ENCODE results near the gene PSMA6. TPM values are rescaled to one million over a fixed set of nuclear protein-coding genes. Genes with fewer than 3 reads are reported as not detected.

Gene PSMA6
- total RNA-seq, 1 donor from 2014 or later: 225 TPM

DNA sequence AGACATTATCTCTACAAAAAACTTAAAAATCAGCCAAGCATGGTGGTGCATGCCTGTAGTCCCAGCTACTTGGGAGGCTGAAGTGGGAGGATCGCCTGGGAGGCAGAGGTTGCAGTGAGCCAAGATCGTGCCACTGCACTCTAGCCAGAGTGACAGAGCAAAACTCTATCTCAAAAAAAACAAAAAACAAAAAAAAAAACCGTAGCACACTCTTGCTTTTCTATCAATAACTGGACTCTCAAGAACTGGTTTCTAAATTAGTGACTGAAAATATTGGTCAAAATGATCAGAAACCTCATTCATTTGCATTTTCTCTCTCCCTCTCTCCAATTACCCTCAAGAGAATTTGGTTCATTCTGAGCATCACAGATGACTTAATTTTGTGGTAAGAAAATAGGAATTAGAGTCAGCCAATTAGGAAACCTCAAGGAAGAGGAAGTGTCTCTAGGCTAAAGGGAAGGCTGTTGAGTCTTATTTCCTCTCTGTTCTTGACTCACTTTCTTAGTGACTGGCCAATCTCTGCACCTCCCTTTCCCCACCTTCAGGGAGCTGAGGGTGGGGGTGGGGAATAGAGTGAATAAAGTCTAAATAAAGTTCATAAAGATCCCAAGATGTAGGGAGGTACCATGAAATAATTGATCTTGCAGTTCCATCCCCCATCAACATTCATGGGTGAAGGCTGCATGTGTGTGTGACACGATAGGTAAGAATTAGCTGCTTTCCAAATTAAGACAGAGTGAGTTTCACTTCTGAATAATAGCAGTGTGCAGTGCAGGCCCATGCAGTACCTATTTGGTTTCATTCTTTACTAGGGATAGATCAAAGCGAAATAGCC lies 6.8 kb upstream of the PSMA6 start:
- Mint-ChIP-seq H3K36me3 (ENCODE audit: low read depth, unreplicated experiment) (no peaks in the 10 kb centered on the region), H3K4me1 (ENCODE audit: low read depth, unreplicated experiment) (peaks cover 5% of the 10 kb centered on the region), H3K27ac (ENCODE audit: unreplicated experiment) (no peak overlapping the region), H3K4me3 (ENCODE audit: unreplicated experiment) (no peak overlapping the region), H3K27me3 (ENCODE audit: low read depth, unreplicated experiment) (no peaks in the 10 kb centered on the region), H3K9me3 (ENCODE audit: unreplicated experiment) (no peaks in the 10 kb centered on the region)
- H4K20me1 ChIP-seq (ENCODE audit: insufficient read depth, low read length): no peaks in the 10 kb centered on the region
- no peak for FAIRE-seq
- no peaks in the 10 kb centered on the region for H3K9me3 ChIP-seq (ENCODE audit: insufficient read depth, low read depth, low read length)
- no peaks in the 10 kb centered on the region for H3K79me2 ChIP-seq (ENCODE audit: insufficient read depth, low read length)
- no peak for TF ChIP-seq EZH2 (IDR thresholded peaks at IDR 0.05; ENCODE audit: insufficient read depth, low read length)
- TF ChIP-seq, protein P1, sequence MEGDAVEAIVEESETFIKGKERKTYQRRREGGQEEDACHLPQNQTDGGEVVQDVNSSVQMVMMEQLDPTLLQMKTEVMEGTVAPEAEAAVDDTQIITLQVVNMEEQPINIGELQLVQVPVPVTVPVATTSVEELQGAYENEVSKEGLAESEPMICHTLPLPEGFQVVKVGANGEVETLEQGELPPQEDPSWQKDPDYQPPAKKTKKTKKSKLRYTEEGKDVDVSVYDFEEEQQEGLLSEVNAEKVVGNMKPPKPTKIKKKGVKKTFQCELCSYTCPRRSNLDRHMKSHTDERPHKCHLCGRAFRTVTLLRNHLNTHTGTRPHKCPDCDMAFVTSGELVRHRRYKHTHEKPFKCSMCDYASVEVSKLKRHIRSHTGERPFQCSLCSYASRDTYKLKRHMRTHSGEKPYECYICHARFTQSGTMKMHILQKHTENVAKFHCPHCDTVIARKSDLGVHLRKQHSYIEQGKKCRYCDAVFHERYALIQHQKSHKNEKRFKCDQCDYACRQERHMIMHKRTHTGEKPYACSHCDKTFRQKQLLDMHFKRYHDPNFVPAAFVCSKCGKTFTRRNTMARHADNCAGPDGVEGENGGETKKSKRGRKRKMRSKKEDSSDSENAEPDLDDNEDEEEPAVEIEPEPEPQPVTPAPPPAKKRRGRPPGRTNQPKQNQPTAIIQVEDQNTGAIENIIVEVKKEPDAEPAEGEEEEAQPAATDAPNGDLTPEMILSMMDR (IDR thresholded peaks at IDR 0.05; ENCODE audit: insufficient read depth, low read depth, low read length): no peak
- no peak overlapping the region for H3K4me2 ChIP-seq (ENCODE audit: low read length)
- no peaks in the 10 kb centered on the region for H3K27me3 ChIP-seq (ENCODE audit: insufficient read depth, low read length)
- no peaks in the 10 kb centered on the region for H3K36me3 ChIP-seq (ENCODE audit: insufficient read depth, low read length)
- no peak overlapping the region for H2AFZ ChIP-seq (ENCODE audit: low read depth, low read length)
- H3K4me1 ChIP-seq (ENCODE audit: insufficient read depth, low read length): no peaks in the 10 kb centered on the region
- DNase-seq (ENCODE audit: low read depth): no peak
- H3K27ac ChIP-seq (ENCODE audit: low read depth, low read length): no peak overlapping the region
- no peak overlapping the region for H3K9ac ChIP-seq (ENCODE audit: low read length)
- H3K4me3 ChIP-seq (ENCODE audit: insufficient read depth, low read depth, low read length): no peak overlapping the region

DNA sequence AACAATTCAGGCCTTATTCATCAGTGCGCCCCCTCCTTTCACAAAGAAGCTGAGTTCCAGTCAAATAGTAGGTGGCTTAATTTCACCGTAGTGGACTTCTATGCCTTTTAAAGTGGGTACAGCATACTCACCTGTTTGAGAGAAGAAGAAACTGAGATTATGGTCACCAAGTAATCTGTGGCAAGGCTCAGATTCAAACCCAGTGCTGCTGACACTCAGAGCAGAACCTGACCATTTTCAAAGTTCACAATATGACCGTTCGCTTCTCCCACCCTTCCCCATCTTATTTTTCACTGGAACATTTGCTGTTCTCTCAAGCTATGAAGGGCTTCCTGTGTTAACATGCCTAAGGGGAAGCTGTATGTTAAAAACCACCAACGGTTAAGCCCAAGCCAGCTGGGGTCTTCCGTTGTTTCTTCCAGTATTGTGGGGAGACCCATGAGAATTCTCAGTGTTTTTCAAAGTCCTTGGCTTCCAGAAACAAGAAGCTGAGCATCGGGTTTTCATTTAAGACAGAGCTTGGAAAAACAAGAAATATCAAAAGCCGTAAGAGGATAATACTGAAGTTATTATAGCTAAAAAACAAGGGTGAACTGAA lies 6.1 kb upstream of the PSMA6 start:
- no peaks in the 10 kb centered on the region for H3K36me3 Mint-ChIP-seq (ENCODE audit: low read depth, unreplicated experiment)
- H3K27ac Mint-ChIP-seq (ENCODE audit: unreplicated experiment): no peak overlapping the region
- TF ChIP-seq, protein P1 (IDR thresholded peaks at IDR 0.05; ENCODE audit: insufficient read depth, low read depth, low read length): no peak
- TF ChIP-seq EZH2 (IDR thresholded peaks at IDR 0.05; ENCODE audit: insufficient read depth, low read length): no peak
- no peaks in the 10 kb centered on the region for H3K4me1 ChIP-seq (ENCODE audit: insufficient read depth, low read length)
- H3K4me3 ChIP-seq (ENCODE audit: insufficient read depth, low read depth, low read length): no peak overlapping the region
- no peaks in the 10 kb centered on the region for H3K9me3 Mint-ChIP-seq (ENCODE audit: unreplicated experiment)
- no peaks in the 10 kb centered on the region for H3K79me2 ChIP-seq (ENCODE audit: insufficient read depth, low read length)
- H3K36me3 ChIP-seq (ENCODE audit: insufficient read depth, low read length): no peaks in the 10 kb centered on the region
- H3K27me3 ChIP-seq (ENCODE audit: insufficient read depth, low read length): no peaks in the 10 kb centered on the region
- FAIRE-seq (no peak), DNase-seq (ENCODE audit: low read depth) (no peak)
- no peaks in the 10 kb centered on the region for H3K27me3 Mint-ChIP-seq (ENCODE audit: low read depth, unreplicated experiment)
- no peak overlapping the region for H3K9ac ChIP-seq (ENCODE audit: low read length)
- no peaks in the 10 kb centered on the region for H4K20me1 ChIP-seq (ENCODE audit: insufficient read depth, low read length)
- no peak overlapping the region for H3K4me3 Mint-ChIP-seq (ENCODE audit: unreplicated experiment)
- peaks cover 5% of the 10 kb centered on the region for H3K4me1 Mint-ChIP-seq (ENCODE audit: low read depth, unreplicated experiment)
- H2AFZ ChIP-seq (ENCODE audit: low read depth, low read length): no peak overlapping the region
- no peaks in the 10 kb centered on the region for H3K9me3 ChIP-seq (ENCODE audit: insufficient read depth, low read depth, low read length)
- no peak overlapping the region for H3K27ac ChIP-seq (ENCODE audit: low read depth, low read length)
- H3K4me2 ChIP-seq (ENCODE audit: low read length): no peak overlapping the region

DNA sequence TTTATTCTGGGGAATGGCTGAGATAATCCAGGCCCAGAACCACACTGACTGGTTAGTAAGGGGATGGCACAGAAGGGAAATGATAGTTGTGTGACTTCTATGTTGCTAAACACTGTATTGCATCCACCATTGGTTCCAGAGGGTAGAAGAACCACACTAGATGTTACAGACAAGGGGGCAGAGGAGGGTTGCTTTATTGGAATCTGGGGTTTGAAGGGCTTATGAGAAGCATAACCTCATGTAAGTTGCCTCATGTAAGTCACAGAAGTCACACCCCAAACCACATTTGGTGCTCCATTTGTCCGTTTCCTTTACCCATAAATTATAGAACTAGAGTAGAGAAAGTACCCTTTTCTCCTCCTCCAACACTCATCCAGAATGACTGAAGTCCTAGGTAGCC lies 5.5 kb upstream of the PSMA6 start:
- Histone ChIP-seq H3K27ac (ENCODE audit: low read depth, low read length) (no peak overlapping the region), H3K79me2 (ENCODE audit: insufficient read depth, low read length) (no peaks in the 10 kb centered on the region), H3K9ac (ENCODE audit: low read length) (no peak overlapping the region), H3K4me2 (ENCODE audit: low read length) (no peak overlapping the region), H3K4me1 (ENCODE audit: insufficient read depth, low read length) (no peaks in the 10 kb centered on the region), H3K4me3 (ENCODE audit: insufficient read depth, low read depth, low read length) (no peak overlapping the region), H3K36me3 (ENCODE audit: insufficient read depth, low read length) (no peaks in the 10 kb centered on the region), H2AFZ (ENCODE audit: low read depth, low read length) (no peak overlapping the region), H3K9me3 (ENCODE audit: insufficient read depth, low read depth, low read length) (no peaks in the 10 kb centered on the region), H4K20me1 (ENCODE audit: insufficient read depth, low read length) (no peaks in the 10 kb centered on the region), H3K27me3 (ENCODE audit: insufficient read depth, low read length) (no peaks in the 10 kb centered on the region)
- peaks cover 5% of the 10 kb centered on the region for H3K4me1 Mint-ChIP-seq (ENCODE audit: low read depth, unreplicated experiment)
- DNase-seq (ENCODE audit: low read depth) (no peak), FAIRE-seq (no peak)
- no peaks in the 10 kb centered on the region for H3K27me3 Mint-ChIP-seq (ENCODE audit: low read depth, unreplicated experiment)
- no peak for TF ChIP-seq EZH2 (IDR thresholded peaks at IDR 0.05; ENCODE audit: insufficient read depth, low read length)
- TF ChIP-seq, protein P1 (IDR thresholded peaks at IDR 0.05; ENCODE audit: insufficient read depth, low read depth, low read length): no peak
- H3K4me3 Mint-ChIP-seq (ENCODE audit: unreplicated experiment): no peak overlapping the region
- H3K36me3 Mint-ChIP-seq (ENCODE audit: low read depth, unreplicated experiment): no peaks in the 10 kb centered on the region
- no peak overlapping the region for H3K27ac Mint-ChIP-seq (ENCODE audit: unreplicated experiment)
- H3K9me3 Mint-ChIP-seq (ENCODE audit: unreplicated experiment): no peaks in the 10 kb centered on the region
